Measurements from ENCODE around the gene THAP3.

GRCh38 chr1:6592441-6592840, 32.2 kb upstream of the THAP3 start:
- no peak for TF ChIP-seq EZH2 (IDR thresholded peaks at IDR 0.05)
- no peak for TF ChIP-seq CTCF (IDR thresholded peaks at IDR 0.05)
- TF ChIP-seq EZH2phosphoT487 (IDR thresholded peaks at IDR 0.05) = no peak
